ENCODE measurements around the gene RBM7. TPM values are rescaled to one million over a fixed set of nuclear protein-coding genes. Genes with fewer than 3 reads are reported as not detected.

RBM7 gene
- total and polyA plus RNA-seq, 2 donors from 2014 or later: 14.6 to 27.8 TPM

- DNase-seq: peak in 1 of 5 donors; percentile 6
- TF ChIP-seq CTCF (IDR thresholded peaks at IDR 0.05; ENCODE audit: borderline replicate concordance, extremely low read depth, insufficient read depth): no peak
- FAIRE-seq: no peak
Measured at GRCh38 chr11:114366331-114367243, 33.9 kb upstream of the RBM7 start.

GRCh38 chr11:114367244-114367957, 33.1 kb upstream of the RBM7 start:
- Histone ChIP-seq H3K4me3 (ENCODE audit: low read length in 3 of 3) (no peak overlapping the region), H3K9me3 (ENCODE audit: control insufficient read depth in 2 of 3, insufficient read depth in 1 of 3, low read length in 3 of 3) (no peaks in the 10 kb centered on the region), H3K4me1 (ENCODE audit: control insufficient read depth in 2 of 3, insufficient read depth in 2 of 3, low read depth in 1 of 3, low read length in 3 of 3) (no peaks in the 10 kb centered on the region), H3K36me3 (ENCODE audit: control insufficient read depth in 2 of 3, insufficient read depth in 3 of 3, low read length in 3 of 3) (no peaks in the 10 kb centered on the region), H3K9ac (ENCODE audit: low read length in 3 of 3) (no peak overlapping the region), H3K27ac (ENCODE audit: low read depth in 2 of 2, low read length in 2 of 2) (no peak overlapping the region), H3K27me3 (ENCODE audit: control insufficient read depth, insufficient read depth, low read length) (no peaks in the 10 kb centered on the region)
- FAIRE-seq: no peak
- intact Hi-C loops (cut with DNase I): no loop called here
- no peak for DNase-seq
- no peak for TF ChIP-seq CTCF (IDR thresholded peaks at IDR 0.05; ENCODE audit: borderline replicate concordance, extremely low read depth, insufficient read depth)

More at GRCh38 chr11:114366331-114367243, 33.9 kb upstream of the RBM7 start:
- Histone ChIP-seq H3K4me1 (ENCODE audit: control insufficient read depth in 2 of 3, insufficient read depth in 2 of 3, low read depth in 1 of 3, low read length in 3 of 3) (no peaks in the 10 kb centered on the region), H3K27me3 (ENCODE audit: control insufficient read depth, insufficient read depth, low read length) (no peaks in the 10 kb centered on the region), H3K9ac (ENCODE audit: low read length in 3 of 3) (no peak overlapping the region), H3K9me3 (ENCODE audit: control insufficient read depth in 2 of 3, insufficient read depth in 1 of 3, low read length in 3 of 3) (no peaks in the 10 kb centered on the region), H3K4me3 (ENCODE audit: low read length in 3 of 3) (no peak overlapping the region), H3K36me3 (ENCODE audit: control insufficient read depth in 2 of 3, insufficient read depth in 3 of 3, low read length in 3 of 3) (no peaks in the 10 kb centered on the region), H3K27ac (ENCODE audit: low read depth in 2 of 2, low read length in 2 of 2) (no peak overlapping the region)
- intact Hi-C loops (cut with DNase I): no loop called here

- Histone ChIP-seq H3K27me3 (ENCODE audit: control insufficient read depth, insufficient read depth, low read length) (no peaks in the 10 kb centered on the region), H3K9me3 (ENCODE audit: control insufficient read depth in 2 of 3, insufficient read depth in 1 of 3, low read length in 3 of 3) (no peaks in the 10 kb centered on the region), H3K4me3 (ENCODE audit: low read length in 3 of 3) (no peak overlapping the region), H3K4me1 (ENCODE audit: control insufficient read depth in 2 of 3, insufficient read depth in 2 of 3, low read depth in 1 of 3, low read length in 3 of 3) (no peaks in the 10 kb centered on the region), H3K27ac (ENCODE audit: low read depth in 2 of 2, low read length in 2 of 2) (no peak overlapping the region), H3K36me3 (ENCODE audit: control insufficient read depth in 2 of 3, insufficient read depth in 3 of 3, low read length in 3 of 3) (no peaks in the 10 kb centered on the region), H3K9ac (ENCODE audit: low read length in 3 of 3) (no peak overlapping the region)
- DNase-seq: no peak
- no peak for TF ChIP-seq CTCF (IDR thresholded peaks at IDR 0.05; ENCODE audit: borderline replicate concordance, extremely low read depth, insufficient read depth)
- intact Hi-C loops (cut with DNase I): no loop called here
- FAIRE-seq: no peak
Measured at GRCh38 chr11:114368918-114369680, 31.4 kb upstream of the RBM7 start.

All from kidney (tissue), 14 donors.